GM23338 (cell line): Measurements from ENCODE around the gene LRRC4. TPM values are rescaled to one million over a fixed set of nuclear protein-coding genes. Genes with fewer than 3 reads are reported as not detected.

Source experiments
- ATAC-seq: fragments of 200-7000 bp; cut with Tn5 transposase; 3 replicates; pipeline ENCODE4 v1.9.1; 2020
- DNase-seq: peaks from one replicate; pipeline ENCODE4 v3.0.0-alpha.2; 2015; ENCODE audit warnings: low spot score
- H2AFZ ChIP-seq: fragments of 200-600 bp; sonication (generic); 2 replicates; pipeline ENCODE4 v1.8.0; 2016; ENCODE audit warnings: antibody characterized with exemption, mild to moderate bottlenecking, moderate library complexity
- H3F3A ChIP-seq: fragments of 200-600 bp; sonication (generic); replicated peaks from 2 replicates; pipeline ENCODE4 v1.8.0; 2017; ENCODE audit warnings: antibody characterized with exemption, mixed run types, low read depth
- H3K27ac ChIP-seq: fragments of 200-600 bp; sonication (generic); 2 replicates; pipeline ENCODE4 v1.6.1; 2016; ENCODE audit warnings: low read depth
- H3K27me3 ChIP-seq: fragments of 200-600 bp; sonication (generic); 2 replicates; pipeline ENCODE4 v1.8.0; 2016; ENCODE audit warnings: mild to moderate bottlenecking, mixed run types, moderate library complexity; ENCODE audit not compliant: insufficient read depth
- H3K36me3 ChIP-seq: fragments of 200-600 bp; sonication (generic); 2 replicates; pipeline ENCODE4 v1.8.0; 2016; ENCODE audit warnings: mild to moderate bottlenecking; ENCODE audit not compliant: insufficient read depth
- H3K4me1 ChIP-seq: fragments of 200-600 bp; sonication (generic); 2 replicates; pipeline ENCODE4 v1.8.0; 2016; ENCODE audit warnings: mild to moderate bottlenecking, moderate library complexity; ENCODE audit not compliant: insufficient read depth
- H3K4me2 ChIP-seq: fragments of 200-600 bp; sonication (generic); 2 replicates; pipeline ENCODE4 v1.7.1; 2017; ENCODE audit warnings: mixed run types
- H3K4me3 ChIP-seq: fragments of 200-600 bp; sonication (generic); 2 replicates; pipeline ENCODE4 v1.6.1; 2016; ENCODE audit warnings: mixed run types
- H3K79me2 ChIP-seq: fragments of 200-600 bp; sonication (generic); replicated peaks from 2 replicates; pipeline ENCODE4 v1.8.0; 2017; ENCODE audit warnings: mild to moderate bottlenecking; ENCODE audit not compliant: insufficient read depth
- H3K9me2 ChIP-seq: fragments of 200-600 bp; sonication (generic); 2 replicates; pipeline ENCODE4 v1.8.0; 2017; ENCODE audit not compliant: insufficient read depth
- H4K20me1 ChIP-seq: fragments of 200-600 bp; sonication (generic); replicated peaks from 2 replicates; pipeline ENCODE4 v1.8.0; 2017; ENCODE audit warnings: mild to moderate bottlenecking; ENCODE audit not compliant: insufficient read depth
- H3K27ac Mint-ChIP-seq: 2 replicates; pipeline ENCODE4 v1.8.0; 2020; ENCODE audit warnings: inconsistent platforms, mild to moderate bottlenecking, moderate library complexity, mixed read lengths
- H3K27me3 Mint-ChIP-seq: 3 replicates; pipeline ENCODE4 v1.8.0; 2022; ENCODE audit warnings: low read depth, mild to moderate bottlenecking, moderate library complexity, mixed read lengths, inconsistent platforms; ENCODE audit not compliant: insufficient read depth, poor library complexity
- H3K36me3 Mint-ChIP-seq: 3 replicates; pipeline ENCODE4 v1.8.0; 2021; ENCODE audit warnings: low read depth, mild to moderate bottlenecking, inconsistent platforms, moderate library complexity, mixed read lengths
- H3K4me1 Mint-ChIP-seq: 3 replicates; pipeline ENCODE4 v1.8.0; 2020; ENCODE audit warnings: mild to moderate bottlenecking, inconsistent platforms, mixed read lengths
- H3K4me3 Mint-ChIP-seq: 3 replicates; pipeline ENCODE4 v1.8.0; 2021; ENCODE audit warnings: moderate library complexity, mild to moderate bottlenecking, inconsistent platforms, mixed read lengths
- H3K9me3 Mint-ChIP-seq: 3 replicates; pipeline ENCODE4 v1.8.0; 2020; ENCODE audit warnings: moderate library complexity, mild to moderate bottlenecking, inconsistent platforms, mixed read lengths
- POLR2AphosphoS5 ChIP-seq: IDR thresholded peaks from 2 replicates; pipeline ENCODE4 v1.6.1; 2016; ENCODE audit warnings: antibody characterized with exemption, low read depth
- STAT1 ChIP-seq: IDR thresholded peaks from one replicate; pipeline ENCODE4 v1.6.1; 2016; ENCODE audit warnings: antibody characterized with exemption; ENCODE audit not compliant: unreplicated experiment
- ZNF331 ChIP-seq: fragments of 250-450 bp; sonication (Bioruptor Pico); IDR thresholded peaks from 2 replicates; pipeline ENCODE4 v1.5.0; 2020; ENCODE audit warnings: low read depth, mild to moderate bottlenecking, moderate library complexity
- polyA plus RNA-seq: library from polyadenylated mRNA; unstranded; fragments of >200 nt; fragmentation: Nextera tagmentation; extraction: Ambion mirVana; gene quantifications from 2 replicates; pipeline ENCODE4 v1.2.1, GENCODE V29; 2016
- total RNA-seq: library from RNA; depleted of rRNA; stranded (reverse); fragments of >200 nt; shearing (Covaris generic); gene quantifications from 2 replicates; pipeline ENCODE4 v1.2.3, GENCODE V29; 2014
- TF ChIP-seq, protein P1 (sequence below), 2 experiments: fragments of 200-600 bp in 1 of 2; sonication (generic) in 1 of 2; conservative IDR thresholded peaks; 2 replicates each; pipeline versions ENCODE4 v1.5.1 to v1.6.1; 2016 to 2017; ENCODE audit warnings: antibody characterized with exemption in 2 of 2, low read depth in 2 of 2, mild to moderate bottlenecking in 2 of 2, moderate library complexity in 1 of 2
- TF ChIP-seq, protein P2 (sequence below): IDR thresholded peaks from one replicate; pipeline ENCODE4 v1.6.1; 2018; ENCODE audit warnings: antibody characterized with exemption; ENCODE audit not compliant: unreplicated experiment

The LRRC4 gene
- total and polyA plus RNA-seq, 2 experiments from 2014 or later = 1.9 to 5.2 TPM

DNA sequence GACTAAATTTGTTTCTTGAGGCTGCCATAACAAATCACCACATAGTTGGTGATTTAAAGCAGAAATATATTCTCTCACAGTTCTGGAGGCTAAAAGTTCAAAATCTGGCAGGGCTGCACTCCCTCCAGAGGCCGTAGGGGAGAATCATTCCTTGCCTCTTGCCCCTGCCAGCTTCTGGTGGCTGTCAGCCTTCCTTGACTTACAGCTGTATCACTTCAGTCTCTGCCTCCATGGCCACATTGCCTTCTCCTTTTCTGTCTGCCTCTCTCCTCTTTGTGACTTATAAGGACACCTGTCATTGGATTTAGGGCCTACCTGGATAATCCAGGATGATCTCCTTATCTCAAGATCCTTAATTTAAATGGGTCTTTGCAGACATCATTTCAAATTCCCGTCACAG lies 5.8 kb upstream of the LRRC4 start:
- TF ChIP-seq, protein P1, sequence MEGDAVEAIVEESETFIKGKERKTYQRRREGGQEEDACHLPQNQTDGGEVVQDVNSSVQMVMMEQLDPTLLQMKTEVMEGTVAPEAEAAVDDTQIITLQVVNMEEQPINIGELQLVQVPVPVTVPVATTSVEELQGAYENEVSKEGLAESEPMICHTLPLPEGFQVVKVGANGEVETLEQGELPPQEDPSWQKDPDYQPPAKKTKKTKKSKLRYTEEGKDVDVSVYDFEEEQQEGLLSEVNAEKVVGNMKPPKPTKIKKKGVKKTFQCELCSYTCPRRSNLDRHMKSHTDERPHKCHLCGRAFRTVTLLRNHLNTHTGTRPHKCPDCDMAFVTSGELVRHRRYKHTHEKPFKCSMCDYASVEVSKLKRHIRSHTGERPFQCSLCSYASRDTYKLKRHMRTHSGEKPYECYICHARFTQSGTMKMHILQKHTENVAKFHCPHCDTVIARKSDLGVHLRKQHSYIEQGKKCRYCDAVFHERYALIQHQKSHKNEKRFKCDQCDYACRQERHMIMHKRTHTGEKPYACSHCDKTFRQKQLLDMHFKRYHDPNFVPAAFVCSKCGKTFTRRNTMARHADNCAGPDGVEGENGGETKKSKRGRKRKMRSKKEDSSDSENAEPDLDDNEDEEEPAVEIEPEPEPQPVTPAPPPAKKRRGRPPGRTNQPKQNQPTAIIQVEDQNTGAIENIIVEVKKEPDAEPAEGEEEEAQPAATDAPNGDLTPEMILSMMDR (conservative IDR thresholded peaks at IDR 0.05; ENCODE audit: low read depth in 2 of 2) = no peak; a peak in 1 of 4 replicates
- Histone ChIP-seq H4K20me1 (peaks cover 31% of the 10 kb centered on the region), H3K79me2 (peaks cover 10% of the 10 kb centered on the region; the same call in 1 of the 2 replicates), H3K9me2 (no peaks in the 10 kb centered on the region), H3K4me2 (no peak overlapping the region), H3K27ac (no peak overlapping the region), H3K4me3 (no peak overlapping the region), H3F3A (no peaks in the 10 kb centered on the region), H2AFZ (no peak overlapping the region), H3K27me3 (peaks cover 20% of the 10 kb centered on the region), H3K36me3 (no peaks in the 10 kb centered on the region), H3K4me1 (peaks cover 11% of the 10 kb centered on the region)
- H3K27me3 Mint-ChIP-seq = peaks cover 15% of the 10 kb centered on the region
- H3K36me3 Mint-ChIP-seq = no peaks in the 10 kb centered on the region
- no peaks in the 10 kb centered on the region for H3K9me3 Mint-ChIP-seq
- H3K4me3 Mint-ChIP-seq = no peak overlapping the region
- no peak for DNase-seq
- H3K27ac Mint-ChIP-seq = no peak overlapping the region
- peaks cover 26% of the 10 kb centered on the region for H3K4me1 Mint-ChIP-seq
- ATAC-seq = no peak

DNA sequence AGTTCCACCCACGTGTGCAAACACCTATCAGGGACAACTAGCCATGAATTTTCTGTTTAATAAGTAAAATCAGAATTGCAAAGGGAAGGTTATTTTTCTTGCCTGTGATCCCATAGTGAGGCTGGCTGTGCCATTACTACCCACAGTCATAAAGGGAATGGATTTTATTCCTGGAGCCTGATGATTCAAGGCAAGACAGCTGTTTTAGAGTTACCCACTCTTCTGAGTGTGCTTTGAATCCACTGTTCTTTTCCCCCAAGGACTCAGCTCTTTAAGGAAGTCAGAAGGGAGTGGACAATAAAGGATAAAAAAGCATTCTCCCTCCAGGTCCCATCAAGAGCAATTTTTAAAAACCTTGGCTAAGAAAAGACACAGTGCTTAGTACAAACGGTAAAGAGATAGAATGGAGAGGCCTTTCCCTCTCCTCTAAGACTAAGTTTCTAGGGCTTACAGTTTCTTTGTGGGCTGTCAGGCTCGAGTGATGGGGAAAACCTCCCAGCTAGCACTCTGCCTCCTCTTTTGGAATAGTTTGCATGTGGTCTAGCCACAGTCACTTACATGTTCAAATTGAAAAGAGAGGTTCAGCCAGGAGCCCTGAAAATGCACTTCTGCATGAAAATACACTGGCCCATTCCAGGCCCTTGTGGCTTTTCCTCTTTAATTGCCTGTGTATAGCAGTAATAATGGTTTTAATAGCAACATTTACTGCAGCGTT lies 5.1 kb upstream of the LRRC4 start:
- H3K4me3 Mint-ChIP-seq = no peak overlapping the region
- Histone ChIP-seq H3K4me2 (no peak overlapping the region), H3K27ac (no peak overlapping the region), H4K20me1 (peaks cover 31% of the 10 kb centered on the region), H3K36me3 (no peaks in the 10 kb centered on the region), H3K79me2 (peaks cover 10% of the 10 kb centered on the region; the same call in 1 of the 2 replicates), H3K27me3 (peaks cover 24% of the 10 kb centered on the region), H3K4me1 (peaks cover 11% of the 10 kb centered on the region), H3F3A (no peaks in the 10 kb centered on the region), H2AFZ (no peak overlapping the region), H3K9me2 (no peaks in the 10 kb centered on the region), H3K4me3 (no peak overlapping the region)
- no peaks in the 10 kb centered on the region for H3K9me3 Mint-ChIP-seq
- no peak for TF ChIP-seq STAT1
- TF ChIP-seq POLR2AphosphoS5 = no peak
- TF ChIP-seq, protein P2, sequence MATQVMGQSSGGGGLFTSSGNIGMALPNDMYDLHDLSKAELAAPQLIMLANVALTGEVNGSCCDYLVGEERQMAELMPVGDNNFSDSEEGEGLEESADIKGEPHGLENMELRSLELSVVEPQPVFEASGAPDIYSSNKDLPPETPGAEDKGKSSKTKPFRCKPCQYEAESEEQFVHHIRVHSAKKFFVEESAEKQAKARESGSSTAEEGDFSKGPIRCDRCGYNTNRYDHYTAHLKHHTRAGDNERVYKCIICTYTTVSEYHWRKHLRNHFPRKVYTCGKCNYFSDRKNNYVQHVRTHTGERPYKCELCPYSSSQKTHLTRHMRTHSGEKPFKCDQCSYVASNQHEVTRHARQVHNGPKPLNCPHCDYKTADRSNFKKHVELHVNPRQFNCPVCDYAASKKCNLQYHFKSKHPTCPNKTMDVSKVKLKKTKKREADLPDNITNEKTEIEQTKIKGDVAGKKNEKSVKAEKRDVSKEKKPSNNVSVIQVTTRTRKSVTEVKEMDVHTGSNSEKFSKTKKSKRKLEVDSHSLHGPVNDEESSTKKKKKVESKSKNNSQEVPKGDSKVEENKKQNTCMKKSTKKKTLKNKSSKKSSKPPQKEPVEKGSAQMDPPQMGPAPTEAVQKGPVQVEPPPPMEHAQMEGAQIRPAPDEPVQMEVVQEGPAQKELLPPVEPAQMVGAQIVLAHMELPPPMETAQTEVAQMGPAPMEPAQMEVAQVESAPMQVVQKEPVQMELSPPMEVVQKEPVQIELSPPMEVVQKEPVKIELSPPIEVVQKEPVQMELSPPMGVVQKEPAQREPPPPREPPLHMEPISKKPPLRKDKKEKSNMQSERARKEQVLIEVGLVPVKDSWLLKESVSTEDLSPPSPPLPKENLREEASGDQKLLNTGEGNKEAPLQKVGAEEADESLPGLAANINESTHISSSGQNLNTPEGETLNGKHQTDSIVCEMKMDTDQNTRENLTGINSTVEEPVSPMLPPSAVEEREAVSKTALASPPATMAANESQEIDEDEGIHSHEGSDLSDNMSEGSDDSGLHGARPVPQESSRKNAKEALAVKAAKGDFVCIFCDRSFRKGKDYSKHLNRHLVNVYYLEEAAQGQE = no peak
- TF ChIP-seq ZNF331 = no peak
- no peak overlapping the region for H3K27ac Mint-ChIP-seq
- no peak for ATAC-seq
- H3K4me1 Mint-ChIP-seq = peaks cover 23% of the 10 kb centered on the region
- H3K36me3 Mint-ChIP-seq = no peaks in the 10 kb centered on the region
- no peak for DNase-seq
- peaks cover 15% of the 10 kb centered on the region for H3K27me3 Mint-ChIP-seq
